ENCODE data around the gene RPP25. TPM values are rescaled to one million over a fixed set of nuclear protein-coding genes. Genes with fewer than 3 reads are reported as not detected.

Gene RPP25, protein sequence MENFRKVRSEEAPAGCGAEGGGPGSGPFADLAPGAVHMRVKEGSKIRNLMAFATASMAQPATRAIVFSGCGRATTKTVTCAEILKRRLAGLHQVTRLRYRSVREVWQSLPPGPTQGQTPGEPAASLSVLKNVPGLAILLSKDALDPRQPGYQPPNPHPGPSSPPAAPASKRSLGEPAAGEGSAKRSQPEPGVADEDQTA
- under 1 TPM; 0.14 to 0.45 TPM for total RNA-seq
- 1.6 TPM for polyA plus RNA-seq (2013, experiment 1 of 2)
- 1.5 TPM for polyA plus RNA-seq (2013, experiment 2 of 2)
- 0.91 to 41.5 (median 4.7) reads per million in 172 experiments for total RNA-seq

DNA sequence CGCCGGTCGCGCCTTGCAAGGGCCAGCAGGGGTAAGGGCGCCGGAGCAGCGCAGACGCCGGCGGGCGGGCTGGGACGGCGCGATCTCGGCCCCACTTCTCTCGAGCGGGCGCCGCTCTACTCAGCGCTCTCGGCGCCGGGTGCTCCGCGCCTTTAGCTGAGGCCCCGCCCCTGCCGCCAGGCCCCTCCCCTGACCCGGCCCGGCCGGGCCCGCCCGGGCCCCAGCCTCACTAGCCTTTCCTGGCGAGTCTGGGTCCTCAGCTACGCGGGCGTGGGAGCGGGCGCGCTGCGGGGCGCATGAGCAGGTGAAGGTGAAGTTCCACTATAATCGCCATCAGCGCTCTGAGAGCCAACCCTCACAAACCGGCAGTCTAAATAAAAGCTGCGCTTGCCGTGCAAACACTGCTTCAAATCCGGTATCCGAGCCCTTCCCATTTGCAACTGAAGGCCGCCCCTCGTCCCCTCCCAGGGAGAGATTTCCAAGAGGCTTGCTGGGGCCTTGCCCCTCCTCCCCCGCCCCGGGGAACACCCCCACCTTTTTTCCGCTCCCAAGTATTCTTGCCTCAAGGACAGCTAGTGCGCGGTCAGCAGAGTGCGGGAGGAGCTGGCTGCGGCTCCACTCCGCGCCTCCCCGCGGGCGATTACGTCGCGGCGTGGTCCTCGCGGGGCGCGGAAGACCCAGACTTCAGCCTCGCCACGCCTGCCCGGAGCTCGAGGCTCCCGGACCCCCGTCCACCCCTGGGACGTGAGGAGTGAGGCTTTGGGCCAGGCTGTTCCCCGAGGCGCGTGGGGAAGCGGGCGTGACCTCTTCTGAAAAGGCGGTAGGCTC, at the start of gene RPP25:
Gene RPP25 (minus strand): TSS at position 125 of the 828 bp plus-strand sequence. CDS start 189 bp downstream, outside the sequence.
- H3K27me3 ChIP-seq (ENCODE audit: control insufficient read depth in 1 of 2, insufficient read depth in 2 of 2, low read length in 2 of 2): peaks cover 36 to 37% of the 10 kb centered on the region in 2 experiments
- peaks cover 35% of the 10 kb centered on the region for H3K27me3 Mint-ChIP-seq

GRCh38 chr15:75002398-75002797, 45.8 kb upstream of the RPP25 start:
- H3K36me3 Mint-ChIP-seq (ENCODE audit: low read depth): no peaks in the 10 kb centered on the region

More for the DNA sequence above, at the start of gene RPP25:
- peak; percentile 84 for ATAC-seq (ENCODE audit: poor library complexity)
- Mint-ChIP-seq H3K9me3 (no peaks in the 10 kb centered on the region), H3K36me3 (ENCODE audit: low read depth) (no peaks in the 10 kb centered on the region), H3K4me1 (ENCODE audit: low read depth) (peaks cover 21% of the 10 kb centered on the region), H3K4me3 (peak within 1 kb of the TSS; percentile 83), H3K27ac (no peak within 1 kb of the TSS)
- Histone ChIP-seq H3K27ac (ENCODE audit: low read depth in 1 of 2, low read length in 2 of 2) (no peak within 1 kb of the TSS), H3K4me3 (ENCODE audit: low read length) (peak within 1 kb of the TSS; percentile 60), H3K36me3 (ENCODE audit: insufficient read depth, low read length) (no peaks in the 10 kb centered on the region), H3K9me3 (ENCODE audit: control insufficient read depth in 1 of 2, insufficient read depth in 1 of 2, low read length in 2 of 2) (peaks cover 0 to 13% of the 10 kb centered on the region in 2 experiments), H3K4me1 (ENCODE audit: insufficient read depth, low read length) (peaks cover 41% of the 10 kb centered on the region)
- ChIA-PET CTCF (interaction anchor here (0.6 to 1.4 kb wide), 4 partner anchors 15 to 245 kb away, joined by 3 to 5 read pairs (median 3); partner anchors contain the start of genes C15orf39 and COX5A), POLR2A (interaction anchor here (0.8 to 2.8 kb wide), 15 partner anchors 14 to 497 kb away, joined by 3 to 11 read pairs (median 4); partner anchors contain the start of genes C15orf39, CLK3, COX5A and FAM219B)
- DNase-seq: peak; percentile 24 to 78 (median 62)
- TF ChIP-seq, protein P1, sequence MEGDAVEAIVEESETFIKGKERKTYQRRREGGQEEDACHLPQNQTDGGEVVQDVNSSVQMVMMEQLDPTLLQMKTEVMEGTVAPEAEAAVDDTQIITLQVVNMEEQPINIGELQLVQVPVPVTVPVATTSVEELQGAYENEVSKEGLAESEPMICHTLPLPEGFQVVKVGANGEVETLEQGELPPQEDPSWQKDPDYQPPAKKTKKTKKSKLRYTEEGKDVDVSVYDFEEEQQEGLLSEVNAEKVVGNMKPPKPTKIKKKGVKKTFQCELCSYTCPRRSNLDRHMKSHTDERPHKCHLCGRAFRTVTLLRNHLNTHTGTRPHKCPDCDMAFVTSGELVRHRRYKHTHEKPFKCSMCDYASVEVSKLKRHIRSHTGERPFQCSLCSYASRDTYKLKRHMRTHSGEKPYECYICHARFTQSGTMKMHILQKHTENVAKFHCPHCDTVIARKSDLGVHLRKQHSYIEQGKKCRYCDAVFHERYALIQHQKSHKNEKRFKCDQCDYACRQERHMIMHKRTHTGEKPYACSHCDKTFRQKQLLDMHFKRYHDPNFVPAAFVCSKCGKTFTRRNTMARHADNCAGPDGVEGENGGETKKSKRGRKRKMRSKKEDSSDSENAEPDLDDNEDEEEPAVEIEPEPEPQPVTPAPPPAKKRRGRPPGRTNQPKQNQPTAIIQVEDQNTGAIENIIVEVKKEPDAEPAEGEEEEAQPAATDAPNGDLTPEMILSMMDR (IDR thresholded peaks at IDR 0.05): no peak
- intact Hi-C loops (cut with DNase I, micrococcal nuclease): loop anchor here (2.0 to 10.0 kb wide), 3 partner anchors 38 to 582 kb away; partner anchors contain the start of gene SCAMP5 (in 1 of the 2)

DNA sequence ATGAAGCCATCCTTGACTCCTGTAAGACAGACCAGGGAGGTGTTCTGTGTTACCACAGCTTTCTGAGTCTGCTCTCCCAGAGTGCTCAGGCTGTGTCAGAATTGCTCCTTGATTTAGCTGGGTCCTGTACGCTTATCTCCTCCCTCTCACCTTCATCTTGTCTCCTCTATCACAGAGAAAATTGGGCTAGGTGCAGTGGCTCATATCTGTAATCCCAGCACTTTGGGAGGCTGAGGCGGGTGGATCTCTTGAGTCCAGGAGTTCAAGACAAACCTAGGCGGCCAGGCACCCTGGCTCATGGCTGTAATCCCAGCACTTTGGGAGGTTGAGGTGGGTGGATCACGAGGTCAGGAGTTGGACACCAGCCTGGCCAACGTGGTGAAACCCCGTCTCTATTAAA, 44.7 kb upstream of the RPP25 start:
- peaks cover 11% of the 10 kb centered on the region for H3K4me1 Mint-ChIP-seq (ENCODE audit: low read depth)
- intact Hi-C loops (cut with DNase I, micrococcal nuclease): no loop called here
- Histone ChIP-seq H3K27ac (ENCODE audit: low read depth in 1 of 2, low read length in 2 of 2) (no peak overlapping the region), H3K9me3 (ENCODE audit: control insufficient read depth in 1 of 2, insufficient read depth in 1 of 2, low read length in 2 of 2) (no peaks in the 10 kb centered on the region), H3K4me3 (ENCODE audit: low read length) (no peak overlapping the region), H3K27me3 (ENCODE audit: control insufficient read depth in 1 of 2, insufficient read depth in 2 of 2, low read length in 2 of 2) (peaks cover 20 to 25% of the 10 kb centered on the region in 2 experiments), H3K4me1 (ENCODE audit: insufficient read depth, low read length) (peaks cover 3% of the 10 kb centered on the region), H3K36me3 (ENCODE audit: insufficient read depth, low read length) (no peaks in the 10 kb centered on the region)
- no peaks in the 10 kb centered on the region for H3K9me3 Mint-ChIP-seq
- ChIA-PET CTCF (no interaction called here), POLR2A (no interaction called here)
- DNase-seq (no peak), ATAC-seq (ENCODE audit: poor library complexity) (no peak)
- H3K27me3 Mint-ChIP-seq: peaks cover 16% of the 10 kb centered on the region
- H3K36me3 Mint-ChIP-seq (ENCODE audit: low read depth): no peaks in the 10 kb centered on the region
- H3K27ac Mint-ChIP-seq: no peak overlapping the region
- no peak overlapping the region for H3K4me3 Mint-ChIP-seq
- TF ChIP-seq, protein P1 (IDR thresholded peaks at IDR 0.05): no peak

More at GRCh38 chr15:75002398-75002797, 45.8 kb upstream of the RPP25 start:
- Histone ChIP-seq H3K27ac (ENCODE audit: low read depth in 1 of 2, low read length in 2 of 2) (no peak overlapping the region), H3K36me3 (ENCODE audit: insufficient read depth, low read length) (no peaks in the 10 kb centered on the region), H3K27me3 (ENCODE audit: control insufficient read depth in 1 of 2, insufficient read depth in 2 of 2, low read length in 2 of 2) (peaks cover 10 to 15% of the 10 kb centered on the region in 2 experiments), H3K9me3 (ENCODE audit: control insufficient read depth in 1 of 2, insufficient read depth in 1 of 2, low read length in 2 of 2) (no peaks in the 10 kb centered on the region), H3K4me3 (ENCODE audit: low read length) (no peak overlapping the region), H3K4me1 (ENCODE audit: insufficient read depth, low read length) (no peaks in the 10 kb centered on the region)
- no peak overlapping the region for H3K27ac Mint-ChIP-seq
- H3K9me3 Mint-ChIP-seq: no peaks in the 10 kb centered on the region
- DNase-seq: no peak
- ChIA-PET POLR2A (no interaction called here), CTCF (interaction anchor here (0.6 kb wide), 1 partner anchor 26 kb away, joined by 3 read pairs; no protein-coding TSS in a partner anchor)
- ATAC-seq (ENCODE audit: poor library complexity): no peak
- peaks cover 11% of the 10 kb centered on the region for H3K27me3 Mint-ChIP-seq
- no peaks in the 10 kb centered on the region for H3K4me1 Mint-ChIP-seq (ENCODE audit: low read depth)
- intact Hi-C loops (cut with DNase I, micrococcal nuclease): no loop called here
- TF ChIP-seq, protein P1 (IDR thresholded peaks at IDR 0.05): no peak
- no peak overlapping the region for H3K4me3 Mint-ChIP-seq

Data from CD4-positive, alpha-beta T cell (primary cell).